Vagina (tissue), 2 donors: ENCODE measurements around the gene ZFTA. TPM values are rescaled to one million over a fixed set of nuclear protein-coding genes. Genes with fewer than 3 reads are reported as not detected.

ENCODE experiments used
- DNase-seq, 2 donors: peaks; one replicate each; pipeline ENCODE4 v3.0.0-alpha.2; 2017; ENCODE audit errors: extremely low spot score in 2 of 2
- H3K27ac ChIP-seq: fragments of 200-600 bp; sonication (generic); one replicate; pipeline ENCODE4 v1.5.1; 2019
- H3K27me3 ChIP-seq: fragments of 200-600 bp; sonication (generic); one replicate; pipeline ENCODE4 v1.5.1; 2019
- H3K36me3 ChIP-seq, 2 donors: fragments of 200-600 bp; sonication (generic); one replicate each; pipeline ENCODE4 v1.5.1; 2017 to 2019
- H3K4me1 ChIP-seq: fragments of 200-600 bp; sonication (generic); one replicate; pipeline ENCODE4 v1.5.1; 2019
- H3K4me3 ChIP-seq, 2 donors: fragments of 200-600 bp; sonication (generic); 1 replicate in 1 of 2; 2 replicates in 1 of 2; pipeline ENCODE4 v1.5.1; 2016 to 2019
- H3K9me3 ChIP-seq: fragments of 200-600 bp; sonication (generic); one replicate; pipeline ENCODE4 v1.5.1; 2019
- CTCF ChIP-seq, 3 experiments: fragments of 450-650 bp in 2 of 3; fragments of 200-600 bp in 1 of 3; sonication (generic) in 1 of 3; IDR thresholded peaks; one replicate each; pipeline ENCODE4 v1.5.1; 2017 to 2019; ENCODE audit warnings: antibody characterized with exemption in 3 of 3, mild to moderate bottlenecking in 2 of 3, moderate library complexity in 2 of 3
- POLR2A ChIP-seq, 2 donors: fragments of 450-650 bp; IDR thresholded peaks; one replicate each; pipeline ENCODE4 v1.6.1; 2017; ENCODE audit warnings: antibody characterized with exemption in 2 of 2, mild to moderate bottlenecking in 2 of 2, moderate library complexity in 2 of 2
- POLR2AphosphoS5 ChIP-seq, 2 donors: sonication (generic); formaldehyde crosslinking; IDR thresholded peaks; one replicate each; pipeline ENCODE4 v1.9.0; 2017; ENCODE audit warnings: antibody characterized with exemption in 2 of 2, mild to moderate bottlenecking in 2 of 2, low read depth in 1 of 2; ENCODE audit not compliant: insufficient read depth in 1 of 2
- intact Hi-C: fragments of 100-400 bp; cut with DNase I; formaldehyde crosslinking; loops from one replicate; pipeline ENCODE4 v1.15.1; 2023
- total RNA-seq: library from RNA; depleted of rRNA; stranded (reverse); fragments of >200 nt; gene quantifications from one replicate; pipeline ENCODE4 v1.2.3, GENCODE V29; 2016

The ZFTA gene
- total RNA-seq, 1 donor from 2014 or later, result 13.0 TPM

- no peak overlapping the region for H3K4me3 ChIP-seq
- TF ChIP-seq CTCF (IDR thresholded peaks at IDR 0.05) (no peak), POLR2AphosphoS5 (IDR thresholded peaks at IDR 0.05; ENCODE audit: insufficient read depth in 1 of 2, low read depth in 1 of 2) (peak in 1 of 2 donors; percentile 88), POLR2A (IDR thresholded peaks at IDR 0.05) (no peak)
- peaks cover 21% of the 10 kb centered on the region for H3K4me1 ChIP-seq
- no peaks in the 10 kb centered on the region for H3K27me3 ChIP-seq
- DNase-seq, result no peak
- intact Hi-C loops, result no loop called here
- no peaks in the 10 kb centered on the region for H3K9me3 ChIP-seq
- H3K27ac ChIP-seq, result peak overlapping the region; percentile 50
- H3K36me3 ChIP-seq, result no peaks in the 10 kb centered on the region
These were observed 35.7 kb upstream of the ZFTA start for GRCh38 chr11:63804259-63804658.

- intact Hi-C loops, result no loop called here
These were observed 34.3 kb upstream of the ZFTA start for GRCh38 chr11:63802637-63803414.

GRCh38 chr11:63800921-63801320, 32.3 kb upstream of the ZFTA start:
- H3K4me1 ChIP-seq, result peaks cover 21% of the 10 kb centered on the region
- no peak overlapping the region for H3K4me3 ChIP-seq
- H3K9me3 ChIP-seq, result no peaks in the 10 kb centered on the region
- no peaks in the 10 kb centered on the region for H3K36me3 ChIP-seq
- DNase-seq, result no peak
- H3K27ac ChIP-seq, result no peak overlapping the region
- H3K27me3 ChIP-seq, result no peaks in the 10 kb centered on the region
- intact Hi-C loops, result no loop called here
- TF ChIP-seq POLR2AphosphoS5 (IDR thresholded peaks at IDR 0.05; ENCODE audit: insufficient read depth in 1 of 2, low read depth in 1 of 2) (no peak), CTCF (IDR thresholded peaks at IDR 0.05) (no peak), POLR2A (IDR thresholded peaks at IDR 0.05) (no peak)

More at GRCh38 chr11:63802637-63803414, 34.3 kb upstream of the ZFTA start:
- H3K36me3 ChIP-seq, result no peaks in the 10 kb centered on the region
- DNase-seq, result no peak
- H3K27me3 ChIP-seq, result no peaks in the 10 kb centered on the region
- no peak overlapping the region for H3K4me3 ChIP-seq
- TF ChIP-seq POLR2A (IDR thresholded peaks at IDR 0.05) (no peak), POLR2AphosphoS5 (IDR thresholded peaks at IDR 0.05; ENCODE audit: insufficient read depth in 1 of 2, low read depth in 1 of 2) (peak in 1 of 2 donors; percentile 76), CTCF (IDR thresholded peaks at IDR 0.05) (no peak)
- no peaks in the 10 kb centered on the region for H3K9me3 ChIP-seq
- H3K4me1 ChIP-seq, result peaks cover 21% of the 10 kb centered on the region
- peak overlapping the region; percentile 50 for H3K27ac ChIP-seq

GRCh38 chr11:63795066-63795465, 26.5 kb upstream of the ZFTA start:
- Histone ChIP-seq H3K4me3 (no peak overlapping the region), H3K27ac (no peak overlapping the region), H3K27me3 (no peaks in the 10 kb centered on the region), H3K4me1 (no peaks in the 10 kb centered on the region), H3K36me3 (no peaks in the 10 kb centered on the region), H3K9me3 (peaks cover 7% of the 10 kb centered on the region)
- intact Hi-C loops, result no loop called here
- DNase-seq, result no peak
- TF ChIP-seq POLR2AphosphoS5 (IDR thresholded peaks at IDR 0.05; ENCODE audit: insufficient read depth in 1 of 2, low read depth in 1 of 2), result no peak
- no peak for TF ChIP-seq CTCF (IDR thresholded peaks at IDR 0.05)
- TF ChIP-seq POLR2A (IDR thresholded peaks at IDR 0.05), result no peak

- Histone ChIP-seq H3K36me3 (no peaks in the 10 kb centered on the region), H3K4me3 (no peak overlapping the region), H3K27me3 (no peaks in the 10 kb centered on the region), H3K4me1 (no peaks in the 10 kb centered on the region), H3K27ac (no peak overlapping the region), H3K9me3 (peaks cover 7% of the 10 kb centered on the region)
- TF ChIP-seq CTCF (IDR thresholded peaks at IDR 0.05), result no peak
- TF ChIP-seq POLR2A (IDR thresholded peaks at IDR 0.05), result no peak
- TF ChIP-seq POLR2AphosphoS5 (IDR thresholded peaks at IDR 0.05; ENCODE audit: insufficient read depth in 1 of 2, low read depth in 1 of 2), result no peak
- no peak for DNase-seq
- intact Hi-C loops, result no loop called here
These were observed 24.6 kb upstream of the ZFTA start for GRCh38 chr11:63793161-63793560.
